ENCODE measurements around the gene CRIP2. TPM values are rescaled to one million over a fixed set of nuclear protein-coding genes. Genes with fewer than 3 reads are reported as not detected.
A peak's percentile ranks its signal among the peaks of the same experiment; 100 is the strongest.

The CRIP2 gene
- total and polyA plus RNA-seq, 2 of the 13 experiments (the other 11 are each of a cell fraction or from before 2014, with no cell fraction given) = 31.6 to 37.9 TPM

DNA sequence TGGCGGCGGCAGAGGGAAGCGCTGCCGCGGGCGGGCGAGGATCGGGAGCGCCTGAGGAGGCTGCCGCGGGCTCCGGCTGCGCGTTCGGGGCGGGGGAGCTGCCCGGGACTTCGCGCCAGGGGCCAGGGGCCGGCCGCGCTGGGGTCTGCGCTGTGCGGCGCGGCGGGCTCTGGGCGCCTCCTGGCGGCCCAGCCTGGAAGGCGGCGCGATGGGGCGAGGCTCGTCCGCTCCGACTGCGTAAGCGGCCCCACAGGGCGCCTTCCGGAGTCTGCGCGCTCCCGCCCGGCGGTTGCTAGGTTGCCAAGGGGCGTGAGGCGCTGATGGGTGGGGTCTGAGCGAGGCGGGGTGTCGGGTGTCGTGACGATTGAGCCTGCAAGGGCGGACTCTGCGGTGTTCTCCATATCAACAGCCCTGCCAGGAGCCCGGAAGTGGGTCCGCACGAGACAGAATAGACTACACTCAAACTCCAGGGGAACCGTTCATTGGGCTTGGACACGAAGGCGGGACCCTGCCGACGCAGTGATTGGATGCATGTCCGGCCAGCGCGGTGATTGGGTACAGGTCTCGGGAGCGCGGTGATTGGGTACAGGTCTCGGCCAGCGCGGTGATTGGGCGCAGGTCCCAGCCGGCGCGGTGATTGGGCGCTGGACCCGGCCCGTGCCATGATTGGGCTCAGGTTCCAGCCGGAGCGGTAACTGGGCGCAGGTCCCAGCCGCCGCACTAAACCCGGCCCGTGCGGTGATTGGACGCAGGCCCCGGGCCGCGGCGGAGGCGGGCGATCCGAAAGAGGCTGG, 16.1 kb downstream of the CRIP2 start, which contains the start of gene TEDC1 (continued):
- TF ChIP-seq, protein P1, sequence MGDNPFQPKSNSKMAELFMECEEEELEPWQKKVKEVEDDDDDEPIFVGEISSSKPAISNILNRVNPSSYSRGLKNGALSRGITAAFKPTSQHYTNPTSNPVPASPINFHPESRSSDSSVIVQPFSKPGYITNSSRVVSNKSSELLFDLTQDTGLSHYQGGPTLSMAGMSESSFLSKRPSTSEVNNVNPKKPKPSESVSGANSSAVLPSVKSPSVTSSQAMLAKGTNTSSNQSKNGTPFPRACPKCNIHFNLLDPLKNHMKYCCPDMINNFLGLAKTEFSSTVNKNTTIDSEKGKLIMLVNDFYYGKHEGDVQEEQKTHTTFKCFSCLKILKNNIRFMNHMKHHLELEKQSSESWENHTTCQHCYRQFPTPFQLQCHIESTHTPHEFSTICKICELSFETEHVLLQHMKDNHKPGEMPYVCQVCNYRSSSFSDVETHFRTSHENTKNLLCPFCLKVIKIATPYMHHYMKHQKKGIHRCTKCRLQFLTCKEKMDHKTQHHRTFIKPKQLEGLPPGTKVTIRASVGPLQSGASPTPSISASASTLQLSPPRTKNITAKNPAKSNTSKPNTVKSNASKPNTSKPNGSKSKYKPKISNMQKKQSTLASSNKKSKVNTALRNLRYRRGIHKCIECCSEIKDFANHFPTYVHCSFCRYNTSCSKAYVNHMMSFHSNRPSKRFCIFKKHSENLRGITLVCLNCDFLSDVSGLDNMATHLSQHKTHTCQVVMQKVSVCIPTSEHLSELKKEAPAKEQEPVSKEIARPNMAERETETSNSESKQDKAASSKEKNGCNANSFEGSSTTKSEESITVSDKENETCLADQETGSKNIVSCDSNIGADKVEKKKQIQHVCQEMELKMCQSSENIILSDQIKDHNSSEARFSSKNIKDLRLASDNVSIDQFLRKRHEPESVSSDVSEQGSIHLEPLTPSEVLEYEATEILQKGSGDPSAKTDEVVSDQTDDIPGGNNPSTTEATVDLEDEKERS (CRISPR knock-in tag; IDR thresholded peaks at IDR 0.05) = peak; percentile 59; the same call in 1 of the 2 replicates
- TF ChIP-seq ELF1 (CRISPR knock-in tag; IDR thresholded peaks at IDR 0.05) = peak; percentile 94
- peak in 1 of 2 experiments; percentile 40; a peak in 1 of 4 replicates for TF ChIP-seq EP300 (IDR thresholded peaks at IDR 0.05; ENCODE audit: low read depth in 2 of 2, low read length in 2 of 2)
- TF ChIP-seq EP300 (CRISPR knock-in tag; IDR thresholded peaks at IDR 0.05; ENCODE audit: borderline replicate concordance) = no peak; the same call in 1 of the 2 replicates
- TF ChIP-seq LCORL (IDR thresholded peaks at IDR 0.05) = no peak
- TF ChIP-seq LCORL (CRISPR knock-in tag; IDR thresholded peaks at IDR 0.05) = peak; percentile 66; the same call in 1 of the 2 replicates
- TF ChIP-seq ZNF501 (CRISPR knock-in tag; IDR thresholded peaks at IDR 0.05) = peak; percentile 84
- peak; percentile 94 for TF ChIP-seq SMYD3 (CRISPR knock-in tag; IDR thresholded peaks at IDR 0.05)
- TF ChIP-seq YY1 (IDR thresholded peaks at IDR 0.05; ENCODE audit: insufficient read depth, insufficient replicate concordance, low read depth, low read length) = peak; percentile 79
- no peak for TF ChIP-seq HDAC6 (IDR thresholded peaks at IDR 0.05; ENCODE audit: low read depth, low read length)
- peak; percentile 66; the same call in 1 of the 2 replicates for TF ChIP-seq ZNF367 (CRISPR knock-in tag; IDR thresholded peaks at IDR 0.05; ENCODE audit: borderline replicate concordance)
- peak; percentile 46 for TF ChIP-seq CEBPG (CRISPR knock-in tag; IDR thresholded peaks at IDR 0.05)
- TF ChIP-seq ZNF570 (CRISPR knock-in tag; IDR thresholded peaks at IDR 0.05; ENCODE audit: borderline replicate concordance) = no peak; the same call in 1 of the 2 replicates
- peak; percentile 66; the same call in 1 of the 2 replicates for TF ChIP-seq RFXANK (CRISPR knock-in tag; IDR thresholded peaks at IDR 0.05)
- no peak for TF ChIP-seq ZNF781 (CRISPR knock-in tag; IDR thresholded peaks at IDR 0.05; ENCODE audit: borderline replicate concordance, not compliant biosample characterization)
- no peak; the same call in 1 of the 2 replicates for TF ChIP-seq CAMTA2 (CRISPR knock-in tag; IDR thresholded peaks at IDR 0.05; ENCODE audit: borderline replicate concordance)
- TF ChIP-seq TOE1 (CRISPR knock-in tag; IDR thresholded peaks at IDR 0.05) = peak; percentile 27; the same call in 1 of the 2 replicates
- TF ChIP-seq ZBTB7B (CRISPR knock-in tag; IDR thresholded peaks at IDR 0.05) = peak; percentile 49; the same call in 1 of the 2 replicates
- TF ChIP-seq ZNF577 (CRISPR knock-in tag; IDR thresholded peaks at IDR 0.05; ENCODE audit: borderline replicate concordance, low read depth) = no peak
- TF ChIP-seq AKAP8 (CRISPR knock-in tag; IDR thresholded peaks at IDR 0.05) = peak; percentile 100
- TF ChIP-seq ZNF20 (CRISPR knock-in tag; IDR thresholded peaks at IDR 0.05) = no peak
- TF ChIP-seq ZNF788 (CRISPR knock-in tag; IDR thresholded peaks at IDR 0.05; ENCODE audit: borderline replicate concordance) = peak; percentile 82; the same call in 1 of the 2 replicates
- TF ChIP-seq USF2 (IDR thresholded peaks at IDR 0.05; ENCODE audit: low read depth, low read length) = no peak
- TF ChIP-seq USF2 (CRISPR knock-in tag; IDR thresholded peaks at IDR 0.05; ENCODE audit: borderline replicate concordance) = 0 out of 2 replicates have a peak, but pooled peaks have one; percentile 25
- TF ChIP-seq SIN3B (IDR thresholded peaks at IDR 0.05; ENCODE audit: low read length) = 0 out of 2 replicates have a peak, but pooled peaks have one; percentile 91

Measured in HepG2 (cell line).